ELR (cell line): ENCODE measurements around the gene GNPTG.

Experiments used
- DNase-seq: peaks from one replicate; pipeline ENCODE4 v3.0.0-alpha.2; 2015; ENCODE audit warnings: low read depth

The GNPTG gene

GRCh38 chr16:1371054-1371978 is 19.6 kb downstream of the GNPTG start:
- DNase-seq = no peak

GRCh38 chr16:1372292-1372950 is 20.7 kb downstream of the GNPTG start:
- no peak for DNase-seq

- DNase-seq = no peak
These were observed 22.9 kb downstream of the GNPTG start for GRCh38 chr16:1374418-1375297.

DNA sequence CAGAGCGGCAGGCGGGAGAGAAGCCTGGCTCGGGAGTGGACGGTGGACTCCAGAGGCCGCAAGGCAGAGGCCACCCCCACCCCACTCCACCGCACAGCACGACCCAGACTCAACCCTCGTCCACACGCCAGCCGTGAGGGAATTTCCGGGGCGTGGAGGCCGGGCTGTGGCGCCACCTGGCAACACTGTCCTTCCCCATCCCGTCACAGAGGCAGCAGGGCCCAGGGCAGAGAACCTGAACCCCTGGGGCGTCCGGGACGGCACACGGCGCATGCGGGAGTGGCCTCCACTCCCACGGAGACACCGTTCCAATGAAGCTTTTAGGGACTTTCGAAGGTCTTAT is 23.5 kb downstream of the GNPTG start:
- no peak for DNase-seq

DNA sequence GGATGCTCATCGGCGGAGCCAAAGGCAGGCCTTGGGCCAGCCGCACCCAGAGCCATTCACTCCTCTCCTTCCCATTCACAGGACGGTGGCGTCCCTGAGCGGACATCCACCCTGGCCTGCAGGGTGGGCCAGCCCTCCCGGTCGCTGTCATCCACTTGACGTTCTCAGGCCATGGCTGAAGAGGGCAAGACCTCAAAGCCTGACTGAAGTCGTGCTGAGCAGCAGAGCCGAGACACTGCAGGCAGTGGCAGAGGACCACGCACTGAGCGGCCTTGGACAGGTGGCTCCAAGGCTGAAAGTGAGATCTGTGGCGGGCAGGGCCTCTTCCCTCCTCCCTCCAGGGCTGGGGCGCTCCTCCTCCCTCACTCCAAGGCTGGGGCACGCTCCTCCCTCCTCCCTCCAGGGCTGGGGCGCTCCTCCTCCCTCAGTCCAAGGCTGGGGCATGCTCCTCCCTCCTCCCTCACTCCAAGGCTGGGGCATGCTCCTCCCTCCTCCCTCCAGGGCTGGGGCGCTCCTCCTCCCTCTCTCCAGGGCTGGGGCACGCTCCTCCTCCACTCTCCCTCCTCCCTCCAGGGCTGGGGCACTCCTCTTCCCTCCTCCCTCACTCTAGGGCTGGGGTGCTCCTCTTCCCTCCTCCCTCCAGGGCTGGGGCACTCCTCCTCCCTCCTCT is 24.1 kb downstream of the GNPTG start:
- DNase-seq = no peak

- DNase-seq = no peak
These were observed 25.8 kb downstream of the GNPTG start for GRCh38 chr16:1377406-1378010.

DNA sequence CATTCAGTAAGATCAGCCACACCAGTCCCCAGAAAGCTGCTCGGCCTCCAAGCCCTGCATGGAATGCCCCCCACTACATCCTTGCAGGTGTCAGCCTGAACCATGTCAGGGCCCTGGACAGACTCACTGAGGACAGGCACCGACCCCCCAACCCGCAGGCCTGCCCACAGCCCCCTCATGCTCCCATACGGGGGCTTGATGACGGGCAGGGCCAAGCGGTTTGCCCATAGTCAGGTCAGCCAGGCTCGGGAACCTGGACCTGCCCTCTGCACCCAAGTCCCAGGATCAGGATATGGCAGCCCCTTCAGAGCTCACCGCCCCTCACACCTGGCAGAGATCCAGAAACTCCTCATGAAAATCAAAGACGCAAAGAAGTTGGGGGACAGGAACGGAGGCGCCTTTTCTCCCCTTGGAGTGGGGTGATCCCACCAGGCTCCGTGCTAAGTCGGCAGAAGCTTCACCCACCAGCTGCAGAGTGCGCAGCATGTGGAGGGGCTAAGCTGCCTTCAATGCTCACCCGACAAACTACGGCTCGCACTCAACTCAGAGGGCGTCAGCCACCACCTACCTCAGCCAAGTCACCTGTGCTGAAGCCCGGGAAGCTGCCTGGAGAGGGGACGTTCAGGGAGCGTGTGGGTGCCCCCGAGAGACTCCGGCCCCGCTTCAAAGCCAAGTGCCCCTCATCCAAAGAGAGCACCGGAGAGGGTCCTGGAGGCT is 26.5 kb downstream of the GNPTG start:
- no peak for DNase-seq

GRCh38 chr16:1378804-1379303 is 27.1 kb downstream of the GNPTG start:
- DNase-seq = peak; percentile 89

- DNase-seq = peak; percentile 72
These were observed 27.8 kb downstream of the GNPTG start for GRCh38 chr16:1379304-1380076.

GRCh38 chr16:1380195-1380594 is 28.5 kb downstream of the GNPTG start:
- DNase-seq = no peak

GRCh38 chr16:1381612-1382406 is 30.1 kb downstream of the GNPTG start:
- DNase-seq = no peak

GRCh38 chr16:1383556-1383955 is 31.8 kb downstream of the GNPTG start:
- no peak for DNase-seq

DNA sequence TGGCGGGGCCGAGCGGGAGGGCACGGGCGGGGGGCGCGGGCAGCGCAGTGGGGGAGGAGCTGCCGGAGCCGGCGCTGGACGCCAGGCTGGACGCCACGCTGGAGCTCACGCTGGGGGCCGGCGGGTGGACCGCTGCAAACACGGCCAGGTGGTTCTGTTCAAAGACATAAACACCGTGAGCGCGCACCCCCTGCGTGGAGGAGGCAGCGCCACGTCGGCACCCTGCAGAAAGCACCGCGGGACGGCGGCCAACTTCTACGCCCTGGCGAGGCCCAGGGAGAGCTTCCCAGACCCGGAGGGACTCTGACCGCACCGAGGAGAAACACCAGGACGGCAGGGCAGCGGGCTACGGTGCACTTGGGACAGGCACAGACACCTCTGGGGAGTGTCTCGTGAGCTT is 33.5 kb downstream of the GNPTG start:
- DNase-seq = no peak

GRCh38 chr16:1387331-1387730 is 35.6 kb downstream of the GNPTG start:
- DNase-seq = no peak

GRCh38 chr16:1389762-1390161 is 38.0 kb downstream of the GNPTG start:
- DNase-seq = no peak

DNA sequence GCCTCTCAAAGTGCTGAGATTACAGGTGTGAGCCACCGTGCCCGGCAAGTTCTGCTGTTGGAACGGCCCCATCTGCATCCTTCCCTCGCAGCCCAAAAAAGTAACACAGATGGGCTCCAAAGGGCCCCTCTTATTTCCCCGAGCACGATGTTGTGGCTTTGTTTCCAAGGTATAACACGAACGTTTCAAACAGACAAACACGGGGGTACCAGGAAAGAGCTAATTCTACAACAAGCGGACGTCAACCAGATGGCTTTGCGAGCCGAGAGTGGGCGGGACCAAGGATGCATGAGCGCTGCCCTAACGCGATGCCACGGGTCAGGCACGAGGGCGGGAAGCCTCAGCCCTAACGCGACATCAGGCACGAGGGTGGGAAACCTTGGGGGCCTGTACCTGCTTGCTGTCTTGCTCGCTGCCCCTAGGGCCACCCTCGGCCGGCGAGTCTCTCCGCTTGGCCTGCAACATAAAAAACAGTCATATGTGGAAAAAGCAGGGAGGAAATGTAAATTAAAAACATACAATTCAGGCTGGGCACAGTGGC is 38.6 kb downstream of the GNPTG start:
- DNase-seq = no peak

DNA sequence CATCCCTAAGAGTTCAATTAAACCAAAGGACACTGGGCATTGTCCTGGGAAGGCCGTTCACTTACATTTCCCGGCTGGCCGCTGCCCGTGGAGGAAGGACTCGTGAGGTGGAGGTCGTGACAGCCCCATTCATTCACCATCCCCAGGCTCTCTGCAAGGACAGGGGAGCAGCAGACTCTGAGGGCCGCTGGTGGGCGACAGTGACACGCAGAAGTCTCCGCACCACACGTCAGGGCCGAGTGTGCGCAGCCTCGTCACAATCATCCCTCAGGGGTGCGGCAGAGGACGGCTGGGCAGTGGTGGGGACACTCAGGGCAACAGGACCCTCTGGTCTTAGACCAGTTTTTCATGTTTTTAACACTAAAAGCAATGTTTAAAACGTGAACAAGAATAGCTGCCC is 41.1 kb downstream of the GNPTG start:
- DNase-seq = no peak

GRCh38 chr16:1393613-1394176 is 42.0 kb downstream of the GNPTG start:
- no peak for DNase-seq
